ENCODE data around the gene TBC1D28. TPM values are rescaled to one million over a fixed set of nuclear protein-coding genes. Genes with fewer than 3 reads are reported as not detected.

TBC1D28 gene

Small RNA genes lying within 50 kb of the gene (small RNA-seq; reads per million reads assigned to genes)
- not detected for gene AC026271.2

Measured in skeletal muscle satellite cell (primary cell).